HG02798 (cell line): ENCODE data around the gene CYBA.

ENCODE experiments used
- ATAC-seq: cut with Tn5 transposase; IDR thresholded peaks from one replicate; pipeline ENCODE4 v1.9.1; 2021; ENCODE audit warnings: mild to moderate bottlenecking; ENCODE audit not compliant: unreplicated experiment, poor library complexity

The CYBA gene

GRCh38 chr16:88633684-88634140 is 17.1 kb downstream of the CYBA start:
- peak; percentile 28 for ATAC-seq

GRCh38 chr16:88632587-88632930 is 18.3 kb downstream of the CYBA start:
- no peak for ATAC-seq

- ATAC-seq: no peak
Observed at GRCh38 chr16:88631920-88632586, 18.8 kb downstream of the CYBA start.

- ATAC-seq: no peak
Observed at GRCh38 chr16:88631384-88631783, 19.5 kb downstream of the CYBA start.

GRCh38 chr16:88630941-88631340 is 19.9 kb downstream of the CYBA start:
- ATAC-seq: no peak

- no peak for ATAC-seq
Observed at GRCh38 chr16:88630433-88630832, 20.4 kb downstream of the CYBA start.

GRCh38 chr16:88629835-88630234 is 21.0 kb downstream of the CYBA start:
- no peak for ATAC-seq

- ATAC-seq: no peak
Observed at GRCh38 chr16:88628512-88628974, 22.3 kb downstream of the CYBA start.

GRCh38 chr16:88627531-88628411 is 23.1 kb downstream of the CYBA start:
- no peak for ATAC-seq

GRCh38 chr16:88626646-88627045 is 24.2 kb downstream of the CYBA start:
- ATAC-seq: no peak

- ATAC-seq: no peak
Observed at GRCh38 chr16:88624977-88625576, 25.8 kb downstream of the CYBA start.

- no peak for ATAC-seq
Observed at GRCh38 chr16:88624481-88624880, 26.4 kb downstream of the CYBA start.

- ATAC-seq: no peak
Observed at GRCh38 chr16:88623858-88624257, 27.0 kb downstream of the CYBA start.

GRCh38 chr16:88622866-88623265 is 28.0 kb downstream of the CYBA start:
- ATAC-seq: no peak

- no peak for ATAC-seq
Observed at GRCh38 chr16:88622125-88622524, 28.7 kb downstream of the CYBA start.

- ATAC-seq: no peak
Observed at GRCh38 chr16:88619859-88620815, 30.7 kb downstream of the CYBA start.

- no peak for ATAC-seq
Observed at GRCh38 chr16:88618956-88619667, 31.7 kb downstream of the CYBA start.

- no peak for ATAC-seq
Observed at GRCh38 chr16:88618182-88618955, 32.5 kb downstream of the CYBA start.
